Thymus (tissue), 11 donors: ENCODE results near the gene BRD9. TPM values are rescaled to one million over a fixed set of nuclear protein-coding genes. Genes with fewer than 3 reads are reported as not detected.

Experiments
- DNase-seq, 9 donors: peaks; one replicate each; pipeline ENCODE4 v3.0.0-alpha.2; 2013; ENCODE audit warnings: low spot score in 9 of 9, low read depth in 6 of 9, missing footprints in 1 of 9
- H3K27ac ChIP-seq, 2 donors: one replicate each; pipeline ENCODE4 v1.5.1; 2013; ENCODE audit warnings: control low read depth in 1 of 2, low read depth in 1 of 2, low read length in 1 of 2, mild to moderate bottlenecking in 1 of 2, moderate library complexity in 1 of 2
- H3K27me3 ChIP-seq, 2 donors: one replicate each; pipeline ENCODE4 v1.5.1; 2013; ENCODE audit warnings: low read length in 1 of 2; ENCODE audit not compliant: control insufficient read depth in 2 of 2, insufficient read depth in 1 of 2
- H3K36me3 ChIP-seq, 2 donors: one replicate each; pipeline ENCODE4 v1.5.1; 2013; ENCODE audit warnings: low read length in 1 of 2, mild to moderate bottlenecking in 1 of 2, moderate library complexity in 1 of 2; ENCODE audit not compliant: control insufficient read depth in 2 of 2, insufficient read depth in 2 of 2
- H3K4me1 ChIP-seq, 2 donors: one replicate each; pipeline ENCODE4 v1.5.1; 2013; ENCODE audit warnings: low read length in 2 of 2; ENCODE audit not compliant: control insufficient read depth in 2 of 2, insufficient read depth in 2 of 2
- H3K4me3 ChIP-seq, 2 donors: one replicate each; pipeline ENCODE4 v1.5.1; 2013; ENCODE audit warnings: low read length in 2 of 2, control low read depth in 1 of 2, mild to moderate bottlenecking in 1 of 2
- H3K9me3 ChIP-seq, 2 donors: one replicate each; pipeline ENCODE4 v1.5.1; 2013; ENCODE audit warnings: low read length in 1 of 2, mild to moderate bottlenecking in 1 of 2; ENCODE audit not compliant: control insufficient read depth in 2 of 2, insufficient read depth in 1 of 2
- WGBS: extraction: QIAGEN DNeasy Blood & Tissue Kit; methylation state at CpG from one replicate; pipeline ENCODE4 v1.1.7; 2013; 5-methylcytosine and 5-hydroxymethylcytosine counted together
- polyA plus RNA-seq: library from polyadenylated mRNA; stranded (reverse); fragments of 200-250 nt; gene quantifications from one replicate; pipeline ENCODE4 v1.2.3, GENCODE V29; 2013
- total RNA-seq: library from RNA; stranded (reverse); fragments of 120-200 nt; gene quantifications from one replicate; pipeline ENCODE4 v1.2.4, GENCODE V29; 2013
- donor health status: healthy.

BRD9 gene
- total and polyA plus RNA-seq, 2 donors: 39.3 to 54.8 TPM

DNA sequence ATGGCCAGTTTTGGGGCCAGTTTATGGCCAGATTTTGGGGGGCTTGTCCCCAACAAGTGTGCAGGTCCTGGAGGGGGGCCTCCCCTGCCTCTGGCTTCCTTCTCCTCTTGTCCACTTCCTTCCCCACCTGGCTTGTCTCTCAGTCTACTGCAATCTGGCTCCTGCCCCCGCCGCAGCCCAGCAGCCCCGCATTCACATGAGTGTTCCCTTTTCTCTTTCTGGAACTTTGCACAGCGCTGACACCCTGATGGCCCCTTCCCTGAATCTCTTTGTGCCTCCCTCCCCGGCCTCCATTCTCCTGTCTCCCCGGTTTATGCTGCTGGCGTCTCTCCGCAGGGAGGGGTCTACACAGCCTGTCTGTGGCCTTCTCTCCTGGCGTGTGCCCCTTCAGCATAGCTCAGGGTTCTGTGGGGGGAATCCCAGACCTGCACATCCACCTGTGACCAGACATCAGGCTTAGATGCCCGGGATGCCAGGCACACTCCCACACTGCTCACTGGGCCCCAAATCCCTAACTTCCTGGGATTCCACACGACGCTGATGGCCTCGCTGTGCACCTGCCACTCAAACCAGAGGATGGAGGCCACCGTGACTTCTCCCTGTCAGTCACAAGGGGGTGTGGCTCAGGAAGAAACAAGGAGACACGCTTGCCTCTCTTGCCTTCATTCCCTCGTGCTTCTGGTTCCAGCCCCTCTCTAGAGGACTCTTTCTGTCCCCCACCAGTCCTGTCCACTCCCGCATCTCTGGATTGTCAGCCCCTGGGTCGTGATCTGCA lies 17.6 kb upstream of the BRD9 start:
- Histone ChIP-seq H3K9me3 (no peaks in the 10 kb centered on the region), H3K27me3 (no peaks in the 10 kb centered on the region), H3K4me3 (no peak overlapping the region), H3K4me1 (peaks cover 0 to 10% of the 10 kb centered on the region in 2 donors), H3K27ac (no peak overlapping the region), H3K36me3 (peaks cover 33 to 41% of the 10 kb centered on the region in 2 donors)
- DNase-seq: no peak
- WGBS: 98% methylated on average over 18 of the region's 18 CpGs

- Histone ChIP-seq H3K4me3 (no peak overlapping the region), H3K27me3 (no peaks in the 10 kb centered on the region), H3K36me3 (peaks cover 28 to 38% of the 10 kb centered on the region in 2 donors), H3K9me3 (no peaks in the 10 kb centered on the region), H3K4me1 (peaks cover 0 to 8% of the 10 kb centered on the region in 2 donors), H3K27ac (no peak overlapping the region)
- WGBS: 93% methylated on average over 8 of the region's 8 CpGs
- DNase-seq: peak in 1 of 9 donors; percentile 21
These were observed 16.5 kb upstream of the BRD9 start for GRCh38 chr5:909086-909485.

GRCh38 chr5:908172-908571 lies 15.6 kb upstream of the BRD9 start:
- no peaks in the 10 kb centered on the region for H3K27me3 ChIP-seq
- no peak overlapping the region for H3K27ac ChIP-seq
- H3K4me3 ChIP-seq: no peak overlapping the region
- peaks cover 29 to 38% of the 10 kb centered on the region in 2 donors for H3K36me3 ChIP-seq
- peaks cover 0 to 7% of the 10 kb centered on the region in 2 donors for H3K4me1 ChIP-seq
- WGBS: 98% methylated on average over 16 of the region's 16 CpGs
- DNase-seq: no peak
- no peaks in the 10 kb centered on the region for H3K9me3 ChIP-seq

GRCh38 chr5:907366-907910 lies 14.8 kb upstream of the BRD9 start:
- DNase-seq: no peak
- WGBS: 98% methylated on average over 7 of the region's 7 CpGs
- peaks cover 0 to 2% of the 10 kb centered on the region in 2 donors for H3K4me1 ChIP-seq
- H3K27me3 ChIP-seq: no peaks in the 10 kb centered on the region
- H3K9me3 ChIP-seq: no peaks in the 10 kb centered on the region
- H3K36me3 ChIP-seq: peaks cover 29 to 32% of the 10 kb centered on the region in 2 donors
- H3K4me3 ChIP-seq: no peak overlapping the region
- H3K27ac ChIP-seq: no peak overlapping the region

DNA sequence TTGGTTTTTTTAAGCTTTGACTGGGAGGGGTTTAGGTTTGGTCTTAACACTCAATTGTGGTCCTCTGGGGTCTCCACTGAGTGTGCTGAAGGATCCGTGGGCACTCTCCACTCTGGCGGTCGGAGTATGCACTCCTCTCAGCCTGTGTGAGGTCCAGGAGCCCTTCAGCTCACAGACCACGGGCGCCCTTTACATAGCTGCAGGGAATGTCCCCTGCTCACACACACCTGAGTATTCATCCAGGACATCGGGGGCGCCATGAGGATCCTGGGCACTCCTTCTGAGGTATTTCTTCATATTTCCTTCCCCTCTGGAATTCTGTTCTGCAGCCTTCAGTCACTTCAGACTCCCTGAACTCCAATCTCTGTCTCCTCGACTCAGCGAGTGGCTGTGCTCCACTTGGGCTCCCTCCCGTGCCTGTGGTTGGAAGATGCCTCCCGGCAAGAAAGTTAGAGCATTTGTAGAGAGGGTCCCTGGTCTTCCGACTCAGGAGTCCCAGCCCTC lies 12.6 kb upstream of the BRD9 start:
- Histone ChIP-seq H3K27ac (no peak overlapping the region), H3K4me3 (no peak overlapping the region), H3K4me1 (peaks cover 0 to 1% of the 10 kb centered on the region in 2 donors), H3K27me3 (no peaks in the 10 kb centered on the region), H3K36me3 (peaks cover 24 to 31% of the 10 kb centered on the region in 2 donors), H3K9me3 (no peaks in the 10 kb centered on the region)
- no peak for DNase-seq
- 98% methylated on average over 12 of the region's 12 CpGs for WGBS

GRCh38 chr5:903756-904096 lies 11.1 kb upstream of the BRD9 start:
- H3K36me3 ChIP-seq: peaks cover 21 to 31% of the 10 kb centered on the region in 2 donors
- H3K4me1 ChIP-seq: no peaks in the 10 kb centered on the region
- H3K4me3 ChIP-seq: no peak overlapping the region
- no peak for DNase-seq
- WGBS: 98% methylated on average over 6 of the region's 6 CpGs
- no peaks in the 10 kb centered on the region for H3K27me3 ChIP-seq
- no peak overlapping the region for H3K27ac ChIP-seq
- H3K9me3 ChIP-seq: no peaks in the 10 kb centered on the region

DNA sequence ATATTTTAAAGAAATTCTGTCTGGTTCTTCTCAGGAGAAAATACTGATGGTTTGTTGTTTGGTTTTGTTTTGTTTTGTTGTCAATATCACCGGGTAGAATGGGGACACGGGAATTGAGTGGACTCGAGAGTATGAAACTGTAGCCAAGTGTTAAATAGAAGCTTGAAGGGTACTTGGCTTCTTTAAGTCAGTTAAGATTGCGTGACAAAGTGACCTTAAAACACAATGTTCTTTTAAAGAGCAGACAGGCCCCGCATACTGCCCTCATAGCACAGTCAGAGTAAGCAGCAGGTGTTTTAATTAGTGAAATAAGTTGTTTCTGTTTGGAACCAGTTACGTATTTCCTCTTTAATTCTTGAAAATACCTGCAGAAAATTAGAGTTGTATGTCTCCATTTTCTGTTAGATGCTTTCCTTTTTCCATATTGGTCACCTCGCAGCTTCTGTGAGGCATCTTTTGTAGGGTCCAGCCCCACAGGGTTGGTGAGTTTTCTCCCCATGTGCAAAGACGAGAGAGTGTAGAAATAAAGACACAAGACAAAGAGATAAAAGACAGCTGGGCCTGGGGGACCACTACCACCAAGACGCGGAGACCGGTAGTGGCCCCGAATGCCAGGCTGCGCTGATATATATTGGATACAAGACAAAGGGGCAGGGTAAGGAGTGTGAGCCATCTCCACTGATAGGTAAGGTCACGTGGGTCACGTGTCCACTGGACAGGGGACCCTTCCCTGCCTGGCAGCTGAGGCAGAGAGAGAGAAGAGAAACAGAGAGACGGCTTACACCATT lies 9.7 kb upstream of the BRD9 start:
- H3K4me1 ChIP-seq: no peaks in the 10 kb centered on the region
- no peak overlapping the region for H3K4me3 ChIP-seq
- DNase-seq: no peak
- H3K36me3 ChIP-seq: peaks cover 10 to 20% of the 10 kb centered on the region in 2 donors
- H3K27me3 ChIP-seq: no peaks in the 10 kb centered on the region
- no peaks in the 10 kb centered on the region for H3K9me3 ChIP-seq
- H3K27ac ChIP-seq: no peak overlapping the region
- WGBS: 96% methylated on average over 16 of the region's 16 CpGs

GRCh38 chr5:900781-901180 lies 8.2 kb upstream of the BRD9 start:
- H3K9me3 ChIP-seq: no peaks in the 10 kb centered on the region
- over 99% methylated on average over 4 of the region's 4 CpGs for WGBS
- no peaks in the 10 kb centered on the region for H3K4me1 ChIP-seq
- no peak overlapping the region for H3K4me3 ChIP-seq
- H3K27me3 ChIP-seq: no peaks in the 10 kb centered on the region
- peaks cover 8 to 22% of the 10 kb centered on the region in 2 donors for H3K36me3 ChIP-seq
- H3K27ac ChIP-seq: no peak overlapping the region
- DNase-seq: no peak

DNA sequence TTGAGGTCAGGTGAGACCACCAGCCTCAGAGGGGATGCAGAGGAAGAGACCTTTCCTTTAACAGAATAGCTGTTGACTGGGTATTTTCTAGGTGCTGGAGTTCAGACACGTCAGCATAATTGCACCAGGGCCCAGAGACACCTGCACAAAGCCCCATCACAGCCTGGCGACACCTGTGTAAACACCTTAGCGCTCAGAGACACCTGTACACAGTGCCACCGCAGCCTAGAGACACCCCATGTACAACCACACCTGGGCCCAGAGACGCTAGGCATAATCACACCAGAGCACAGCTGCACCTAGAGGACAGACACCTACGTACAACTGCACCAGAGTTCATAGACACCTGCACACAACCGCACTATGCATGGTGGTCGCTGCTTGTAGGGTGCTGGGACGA lies 1.1 kb upstream of the BRD9 start:
- Histone ChIP-seq H3K27me3 (no peaks in the 10 kb centered on the region), H3K27ac (no peak overlapping the region), H3K4me1 (peaks cover 17 to 40% of the 10 kb centered on the region in 2 donors), H3K4me3 (peak overlapping the region in 1 of 2 donors; percentile 55), H3K36me3 (peaks cover 21 to 49% of the 10 kb centered on the region in 2 donors), H3K9me3 (no peaks in the 10 kb centered on the region)
- DNase-seq: no peak
- 88% methylated on average over 9 of the region's 9 CpGs for WGBS
